GM23248 (cell line): ENCODE data around the gene HMCN1.

Experiments
- EZH2 ChIP-seq: fragments of 200-600 bp; sonication (generic); IDR thresholded peaks from 2 replicates; pipeline ENCODE4 v1.6.1; 2018; ENCODE audit warnings: antibody characterized with exemption, mild to moderate bottlenecking; ENCODE audit not compliant: insufficient read depth, poor library complexity, severe bottlenecking
- EZH2phosphoT487 ChIP-seq: fragments of 200-600 bp; sonication (generic); IDR thresholded peaks from 2 replicates; pipeline ENCODE4 v1.6.1; 2018; ENCODE audit warnings: antibody characterized with exemption, moderate library complexity, mild to moderate bottlenecking, low read depth; ENCODE audit not compliant: insufficient read depth

GRCh38 chr1:186195377-186195931 lies 461.3 kb downstream of the HMCN1 start:
- TF ChIP-seq EZH2phosphoT487 (no peak), EZH2 (no peak)
